Subcutaneous preadipocyte (primary cell): ENCODE data around the gene HSD3B2. TPM values are rescaled to one million over a fixed set of nuclear protein-coding genes. Genes with fewer than 3 reads are reported as not detected.

Experiments
- total RNA-seq: library from RNA; depleted of rRNA; stranded (reverse); fragments of >200 nt; gene quantifications from 2 replicates; pipeline ENCODE4 v1.2.3, GENCODE V29; 2012

Gene HSD3B2
- not detected in 2 replicates for total RNA-seq

GRCh38 chr1:119414950-119415349 is at the start of gene HSD3B2:
HSD3B2 (plus strand) TSS chr1:119415150; CDS start chr1:119415420, 270 bp downstream.

GRCh38 chr1:119368554-119368953 is 46.4 kb upstream of the HSD3B2 start, which contains the start of gene HAO2:
HAO2 (plus strand) TSS chr1:119368785; CDS start chr1:119381086, 12,301 bp downstream.

Other genes with a start within 250 kb of the HSD3B2 start
- not detected in 2 replicates for gene HAO2, start 46.4 kb upstream of the HSD3B2 start, total RNA-seq
- gene HSD3B1, start 92.1 kb downstream of the HSD3B2 start, total RNA-seq: not detected in 2 replicates
- 12.9 and 19.4 TPM in 2 replicates for gene ZNF697, start 233.1 kb downstream of the HSD3B2 start, total RNA-seq